ENCODE data around the gene ADAMTS14. TPM values are rescaled to one million over a fixed set of nuclear protein-coding genes. Genes with fewer than 3 reads are reported as not detected.
A peak's percentile ranks its signal among the peaks of the same experiment; 100 is the strongest.

The ADAMTS14 gene
- total RNA-seq, 1 donor from 2014 or later = 4.1 TPM

- Mint-ChIP-seq H3K27ac (no peak overlapping the region), H3K9me3 (no peaks in the 10 kb centered on the region), H3K4me1 (no peaks in the 10 kb centered on the region), H3K4me3 (no peak overlapping the region), H3K36me3 (no peaks in the 10 kb centered on the region), H3K27me3 (ENCODE audit: low read depth) (no peaks in the 10 kb centered on the region)
- DNase-seq (ENCODE audit: low spot score in 2 of 2, unreplicated experiment in 2 of 2) = peak in 1 of 2 experiments; percentile 19
- no peak for TF ChIP-seq CTCF (IDR thresholded peaks at IDR 0.05; ENCODE audit: unreplicated experiment)
These were observed 103.6 kb downstream of the ADAMTS14 start for GRCh38 chr10:70775679-70776454.

GRCh38 chr10:70776455-70777005 lies 104.2 kb downstream of the ADAMTS14 start:
- H3K9me3 Mint-ChIP-seq = no peaks in the 10 kb centered on the region
- H3K4me1 Mint-ChIP-seq = no peaks in the 10 kb centered on the region
- DNase-seq (ENCODE audit: low spot score in 2 of 2, unreplicated experiment in 2 of 2) = peak in 1 of 2 experiments; percentile 29
- no peak for TF ChIP-seq CTCF (IDR thresholded peaks at IDR 0.05; ENCODE audit: unreplicated experiment)
- no peaks in the 10 kb centered on the region for H3K36me3 Mint-ChIP-seq
- no peak overlapping the region for H3K4me3 Mint-ChIP-seq
- no peak overlapping the region for H3K27ac Mint-ChIP-seq
- H3K27me3 Mint-ChIP-seq (ENCODE audit: low read depth) = no peaks in the 10 kb centered on the region

- no peaks in the 10 kb centered on the region for H3K36me3 Mint-ChIP-seq
- H3K4me1 Mint-ChIP-seq = no peaks in the 10 kb centered on the region
- TF ChIP-seq CTCF (IDR thresholded peaks at IDR 0.05; ENCODE audit: unreplicated experiment) = no peak
- no peak overlapping the region for H3K27ac Mint-ChIP-seq
- H3K9me3 Mint-ChIP-seq = no peaks in the 10 kb centered on the region
- no peak overlapping the region for H3K4me3 Mint-ChIP-seq
- no peaks in the 10 kb centered on the region for H3K27me3 Mint-ChIP-seq (ENCODE audit: low read depth)
- DNase-seq (ENCODE audit: low spot score in 2 of 2, unreplicated experiment in 2 of 2) = peak in 1 of 2 experiments; percentile 35
These were observed 105.0 kb downstream of the ADAMTS14 start for GRCh38 chr10:70777063-70777875.

- Mint-ChIP-seq H3K27ac (no peak overlapping the region), H3K27me3 (ENCODE audit: low read depth) (no peaks in the 10 kb centered on the region), H3K4me1 (no peaks in the 10 kb centered on the region), H3K4me3 (no peak overlapping the region), H3K9me3 (no peaks in the 10 kb centered on the region), H3K36me3 (no peaks in the 10 kb centered on the region)
- peak in 1 of 2 experiments; percentile 19 for DNase-seq (ENCODE audit: low spot score in 2 of 2, unreplicated experiment in 2 of 2)
- TF ChIP-seq CTCF (IDR thresholded peaks at IDR 0.05; ENCODE audit: unreplicated experiment) = no peak
These were observed 106.1 kb downstream of the ADAMTS14 start for GRCh38 chr10:70778267-70778924.

- H3K27me3 Mint-ChIP-seq (ENCODE audit: low read depth) = no peaks in the 10 kb centered on the region
- no peaks in the 10 kb centered on the region for H3K9me3 Mint-ChIP-seq
- TF ChIP-seq CTCF (IDR thresholded peaks at IDR 0.05; ENCODE audit: unreplicated experiment) = no peak
- DNase-seq (ENCODE audit: low spot score in 2 of 2, unreplicated experiment in 2 of 2) = no peak
- H3K4me1 Mint-ChIP-seq = no peaks in the 10 kb centered on the region
- no peaks in the 10 kb centered on the region for H3K36me3 Mint-ChIP-seq
- H3K27ac Mint-ChIP-seq = no peak overlapping the region
- no peak overlapping the region for H3K4me3 Mint-ChIP-seq
These were observed 106.8 kb downstream of the ADAMTS14 start for GRCh38 chr10:70779088-70779487.
